ACC112 (cell line): ENCODE data around the gene FAAH.

ENCODE experiments used
- H2AFZ ChIP-seq: fragments of 200-600 bp; sonication (generic); one replicate; pipeline ENCODE4 v1.6.0; 2017; ENCODE audit warnings: antibody characterized with exemption, low read length; ENCODE audit not compliant: unreplicated experiment
- H3K27ac ChIP-seq: fragments of 200-600 bp; sonication (generic); 2 replicates; pipeline ENCODE4 v1.5.1; 2014; ENCODE audit warnings: low read depth, mild to moderate bottlenecking, antibody characterized with exemption, low read length, moderate library complexity
- H3K27me3 ChIP-seq: fragments of 200-600 bp; sonication (generic); 2 replicates; pipeline ENCODE4 v1.6.1; 2014; ENCODE audit warnings: mild to moderate bottlenecking, antibody characterized with exemption, low read length, moderate library complexity, mixed read lengths; ENCODE audit not compliant: insufficient read depth
- H3K36me3 ChIP-seq: fragments of 200-600 bp; sonication (generic); 2 replicates; pipeline ENCODE4 v1.6.1; 2016; ENCODE audit warnings: mild to moderate bottlenecking, antibody characterized with exemption, low read length, moderate library complexity, mixed read lengths; ENCODE audit not compliant: insufficient read depth
- H3K4me1 ChIP-seq: fragments of 200-600 bp; sonication (generic); one replicate; pipeline ENCODE4 v1.6.1; 2016; ENCODE audit warnings: low read length, mixed read lengths; ENCODE audit not compliant: insufficient read depth, unreplicated experiment, control insufficient read depth
- H3K4me3 ChIP-seq: fragments of 200-600 bp; sonication (generic); 2 replicates; pipeline ENCODE4 v1.5.1; 2014; ENCODE audit warnings: mild to moderate bottlenecking, low read depth, low read length
- H3K79me2 ChIP-seq: fragments of 200-600 bp; sonication (generic); one replicate; pipeline ENCODE4 v1.6.0; 2016; ENCODE audit warnings: low read length; ENCODE audit not compliant: control insufficient read depth, unreplicated experiment, insufficient read depth

Gene FAAH

GRCh38 chr1:46368791-46369190, 25.3 kb upstream of the FAAH start:
- H3K36me3 ChIP-seq = peaks cover 10% of the 10 kb centered on the region; the same call in 1 of the 2 replicates
- no peaks in the 10 kb centered on the region for H3K4me1 ChIP-seq
- no peak overlapping the region for H3K4me3 ChIP-seq
- no peak overlapping the region for H3K27ac ChIP-seq
- H2AFZ ChIP-seq = no peak overlapping the region
- H3K79me2 ChIP-seq = no peaks in the 10 kb centered on the region
- no peaks in the 10 kb centered on the region for H3K27me3 ChIP-seq

- no peaks in the 10 kb centered on the region for H3K79me2 ChIP-seq
- H3K36me3 ChIP-seq = peaks cover 8% of the 10 kb centered on the region; the same call in 1 of the 2 replicates
- no peak overlapping the region for H3K4me3 ChIP-seq
- H3K4me1 ChIP-seq = no peaks in the 10 kb centered on the region
- no peak overlapping the region for H3K27ac ChIP-seq
- no peaks in the 10 kb centered on the region for H3K27me3 ChIP-seq
- H2AFZ ChIP-seq = no peak overlapping the region
These were observed 24.4 kb upstream of the FAAH start for GRCh38 chr1:46369542-46370213.

- H3K4me3 ChIP-seq = no peak overlapping the region
- H3K79me2 ChIP-seq = no peaks in the 10 kb centered on the region
- H3K27me3 ChIP-seq = no peaks in the 10 kb centered on the region
- H3K27ac ChIP-seq = no peak overlapping the region
- H3K36me3 ChIP-seq = peaks cover 4% of the 10 kb centered on the region; the same call in 1 of the 2 replicates
- no peaks in the 10 kb centered on the region for H3K4me1 ChIP-seq
- H2AFZ ChIP-seq = no peak overlapping the region
These were observed 23.9 kb upstream of the FAAH start for GRCh38 chr1:46370214-46370633.

- H3K4me1 ChIP-seq = no peaks in the 10 kb centered on the region
- H3K4me3 ChIP-seq = no peak overlapping the region
- H3K27me3 ChIP-seq = no peaks in the 10 kb centered on the region
- H3K27ac ChIP-seq = no peak overlapping the region
- no peaks in the 10 kb centered on the region for H3K79me2 ChIP-seq
- H2AFZ ChIP-seq = no peak overlapping the region
- no peaks in the 10 kb centered on the region for H3K36me3 ChIP-seq
These were observed 21.7 kb upstream of the FAAH start for GRCh38 chr1:46372431-46372830.

GRCh38 chr1:46379996-46380395, 14.1 kb upstream of the FAAH start:
- H3K27ac ChIP-seq = no peak overlapping the region
- H3K4me3 ChIP-seq = no peak overlapping the region
- H3K36me3 ChIP-seq = no peaks in the 10 kb centered on the region
- H3K27me3 ChIP-seq = no peaks in the 10 kb centered on the region
- no peaks in the 10 kb centered on the region for H3K4me1 ChIP-seq
- no peaks in the 10 kb centered on the region for H3K79me2 ChIP-seq
- no peak overlapping the region for H2AFZ ChIP-seq

GRCh38 chr1:46380508-46380907, 13.6 kb upstream of the FAAH start:
- Histone ChIP-seq H3K79me2 (no peaks in the 10 kb centered on the region), H3K36me3 (no peaks in the 10 kb centered on the region), H3K27ac (no peak overlapping the region), H3K4me3 (no peak overlapping the region), H2AFZ (no peak overlapping the region), H3K4me1 (no peaks in the 10 kb centered on the region), H3K27me3 (no peaks in the 10 kb centered on the region)

- no peaks in the 10 kb centered on the region for H3K79me2 ChIP-seq
- H2AFZ ChIP-seq = no peak overlapping the region
- H3K4me3 ChIP-seq = no peak overlapping the region
- peaks cover 51% of the 10 kb centered on the region for H3K27me3 ChIP-seq
- peaks cover 4% of the 10 kb centered on the region; the same call in 1 of the 2 replicates for H3K36me3 ChIP-seq
- no peaks in the 10 kb centered on the region for H3K4me1 ChIP-seq
- H3K27ac ChIP-seq = no peak overlapping the region
These were observed 607 bp upstream of the FAAH start for GRCh38 chr1:46393510-46393909.

- H3K4me3 ChIP-seq = no peak overlapping the region
- H2AFZ ChIP-seq = no peak overlapping the region
- peaks cover 4% of the 10 kb centered on the region; the same call in 1 of the 2 replicates for H3K36me3 ChIP-seq
- no peaks in the 10 kb centered on the region for H3K4me1 ChIP-seq
- H3K27me3 ChIP-seq = peaks cover 63% of the 10 kb centered on the region
- no peaks in the 10 kb centered on the region for H3K79me2 ChIP-seq
- no peak overlapping the region for H3K27ac ChIP-seq
These were observed 852 bp downstream of the FAAH start for GRCh38 chr1:46394872-46395465.

GRCh38 chr1:46396441-46397398, 2.6 kb downstream of the FAAH start:
- Histone ChIP-seq H3K79me2 (no peaks in the 10 kb centered on the region), H2AFZ (no peak overlapping the region), H3K4me3 (no peak overlapping the region), H3K27me3 (peaks cover 67% of the 10 kb centered on the region), H3K27ac (no peak overlapping the region), H3K4me1 (peaks cover 1% of the 10 kb centered on the region), H3K36me3 (peaks cover 4% of the 10 kb centered on the region; the same call in 1 of the 2 replicates)

GRCh38 chr1:46399307-46399706, 5.2 kb downstream of the FAAH start:
- Histone ChIP-seq H3K79me2 (no peaks in the 10 kb centered on the region), H3K27ac (no peak overlapping the region), H3K4me3 (no peak overlapping the region), H2AFZ (no peak overlapping the region), H3K36me3 (no peaks in the 10 kb centered on the region), H3K4me1 (peaks cover 6% of the 10 kb centered on the region), H3K27me3 (peaks cover 48% of the 10 kb centered on the region)
